ENCODE results near the gene KLC3.

KLC3 gene

DNA sequence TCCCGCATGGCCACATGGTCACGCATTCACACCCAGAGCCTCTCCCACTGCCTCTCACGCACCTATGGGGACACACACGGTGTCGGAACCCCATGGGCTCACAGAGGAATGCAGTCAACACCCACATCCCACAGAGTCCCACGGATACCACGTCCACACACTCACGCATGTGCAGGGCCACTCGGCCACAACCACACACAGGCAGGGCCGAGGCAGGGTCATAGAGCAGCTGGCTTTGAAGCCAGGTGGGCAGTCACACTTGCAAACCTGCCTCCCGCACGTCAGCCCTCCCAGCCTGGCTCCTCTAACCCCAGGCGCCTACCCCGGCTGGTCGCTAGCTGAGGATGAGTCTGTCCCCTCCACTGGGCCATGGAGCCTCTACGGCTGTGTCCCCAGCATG is 21.7 kb downstream of the KLC3 start:
- no peaks in the 10 kb centered on the region for H4K20me1 ChIP-seq (ENCODE audit: control insufficient read depth, insufficient read depth, low read depth, low read length)
- no peak overlapping the region for H3K27ac ChIP-seq (ENCODE audit: low read depth, low read length)
- no peaks in the 10 kb centered on the region for H3K27me3 ChIP-seq (ENCODE audit: control insufficient read depth, low read length)
- no peaks in the 10 kb centered on the region for H3F3A ChIP-seq (ENCODE audit: control insufficient read depth, insufficient read depth)
- H3K4me1 ChIP-seq (ENCODE audit: control insufficient read depth, low read length) = no peaks in the 10 kb centered on the region
- TF ChIP-seq EZH2phosphoT487 (IDR thresholded peaks at IDR 0.05; ENCODE audit: borderline replicate concordance, low read length) = no peak
- TF ChIP-seq, protein P1, sequence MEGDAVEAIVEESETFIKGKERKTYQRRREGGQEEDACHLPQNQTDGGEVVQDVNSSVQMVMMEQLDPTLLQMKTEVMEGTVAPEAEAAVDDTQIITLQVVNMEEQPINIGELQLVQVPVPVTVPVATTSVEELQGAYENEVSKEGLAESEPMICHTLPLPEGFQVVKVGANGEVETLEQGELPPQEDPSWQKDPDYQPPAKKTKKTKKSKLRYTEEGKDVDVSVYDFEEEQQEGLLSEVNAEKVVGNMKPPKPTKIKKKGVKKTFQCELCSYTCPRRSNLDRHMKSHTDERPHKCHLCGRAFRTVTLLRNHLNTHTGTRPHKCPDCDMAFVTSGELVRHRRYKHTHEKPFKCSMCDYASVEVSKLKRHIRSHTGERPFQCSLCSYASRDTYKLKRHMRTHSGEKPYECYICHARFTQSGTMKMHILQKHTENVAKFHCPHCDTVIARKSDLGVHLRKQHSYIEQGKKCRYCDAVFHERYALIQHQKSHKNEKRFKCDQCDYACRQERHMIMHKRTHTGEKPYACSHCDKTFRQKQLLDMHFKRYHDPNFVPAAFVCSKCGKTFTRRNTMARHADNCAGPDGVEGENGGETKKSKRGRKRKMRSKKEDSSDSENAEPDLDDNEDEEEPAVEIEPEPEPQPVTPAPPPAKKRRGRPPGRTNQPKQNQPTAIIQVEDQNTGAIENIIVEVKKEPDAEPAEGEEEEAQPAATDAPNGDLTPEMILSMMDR (IDR thresholded peaks at IDR 0.05; ENCODE audit: low read depth, low read length, poor library complexity, severe bottlenecking) = no peak
- H3K9me2 ChIP-seq (replicated peaks; ENCODE audit: control insufficient read depth, low read length) = no peaks in the 10 kb centered on the region
- no peaks in the 10 kb centered on the region for H3K9me3 ChIP-seq (ENCODE audit: control insufficient read depth, insufficient read depth, low read length)
- no peak overlapping the region for H3K4me3 ChIP-seq (ENCODE audit: low read length)
- peaks cover 7% of the 10 kb centered on the region for H3K36me3 ChIP-seq (ENCODE audit: control insufficient read depth, low read length)
- H3K79me2 ChIP-seq (ENCODE audit: control insufficient read depth, low read length) = no peaks in the 10 kb centered on the region
- no peak overlapping the region for H3K4me2 ChIP-seq (ENCODE audit: low read length)

DNA sequence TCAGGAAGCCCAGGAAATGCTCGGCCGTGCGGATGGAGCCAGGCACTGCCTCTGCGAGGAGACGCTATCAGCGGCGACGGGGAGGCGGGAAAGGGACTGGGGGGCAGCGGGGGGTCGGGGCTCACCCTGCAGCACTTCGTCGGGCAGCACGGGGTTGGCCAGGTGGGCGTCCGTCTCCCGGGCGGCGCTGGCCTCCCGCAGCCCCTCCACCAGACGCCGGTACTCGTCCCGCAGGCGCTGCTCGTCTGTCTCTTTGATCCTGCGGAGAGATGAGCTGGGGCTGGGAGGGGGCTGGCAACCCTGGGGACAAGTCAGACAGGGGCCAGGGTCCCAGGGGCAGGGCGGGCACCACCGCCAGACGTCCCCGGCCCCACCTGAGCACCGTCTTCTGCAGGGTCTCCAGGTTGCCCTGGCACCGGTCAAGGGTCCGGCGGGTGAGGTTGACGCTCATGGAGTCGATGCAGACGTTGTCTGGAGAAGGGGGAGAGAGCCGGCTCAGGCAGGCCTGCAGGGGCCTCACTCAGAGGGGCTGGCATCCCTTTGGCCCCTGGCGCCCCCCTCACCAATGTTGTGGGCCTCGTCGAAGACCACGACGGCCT is 23.4 kb downstream of the KLC3 start:
- Histone ChIP-seq H3K9me2 (replicated peaks; ENCODE audit: control insufficient read depth, low read length) (no peaks in the 10 kb centered on the region), H3K4me2 (ENCODE audit: low read length) (no peak overlapping the region), H3K27me3 (ENCODE audit: control insufficient read depth, low read length) (no peaks in the 10 kb centered on the region), H3K79me2 (ENCODE audit: control insufficient read depth, low read length) (peaks cover 2% of the 10 kb centered on the region; the same call in 1 of the 2 replicates), H3K36me3 (ENCODE audit: control insufficient read depth, low read length) (peaks cover 15% of the 10 kb centered on the region), H3F3A (ENCODE audit: control insufficient read depth, insufficient read depth) (no peaks in the 10 kb centered on the region), H4K20me1 (ENCODE audit: control insufficient read depth, insufficient read depth, low read depth, low read length) (no peaks in the 10 kb centered on the region), H3K27ac (ENCODE audit: low read depth, low read length) (no peak overlapping the region), H3K9me3 (ENCODE audit: control insufficient read depth, insufficient read depth, low read length) (no peaks in the 10 kb centered on the region), H3K4me1 (ENCODE audit: control insufficient read depth, low read length) (0 out of 2 replicates have a peak, but pooled peaks cover under 1% of the 10 kb centered on the region), H3K4me3 (ENCODE audit: low read length) (no peak overlapping the region)
- TF ChIP-seq, protein P1 (IDR thresholded peaks at IDR 0.05; ENCODE audit: low read depth, low read length, poor library complexity, severe bottlenecking) = no peak
- no peak for TF ChIP-seq EZH2phosphoT487 (IDR thresholded peaks at IDR 0.05; ENCODE audit: borderline replicate concordance, low read length)

DNA sequence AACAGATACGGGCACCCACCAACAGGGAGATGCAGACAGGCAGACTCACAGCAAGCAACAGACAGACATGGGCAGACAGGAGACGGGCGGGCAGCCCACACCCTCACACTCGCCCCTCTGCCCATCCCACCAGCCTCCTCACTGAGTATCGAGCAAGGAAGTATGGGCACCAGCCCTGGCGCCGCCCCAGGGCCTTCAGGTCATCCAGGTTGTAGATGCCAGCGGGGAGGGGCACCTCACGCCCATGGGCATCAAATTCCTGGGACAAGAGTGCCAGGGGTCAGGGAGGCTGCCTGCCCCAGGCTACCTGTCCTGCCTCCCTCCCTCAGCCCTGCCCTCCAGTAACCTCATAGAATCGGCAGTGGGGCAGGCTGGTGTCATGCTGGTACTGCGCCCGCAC is 24.1 kb downstream of the KLC3 start:
- Histone ChIP-seq H3K79me2 (ENCODE audit: control insufficient read depth, low read length) (peaks cover 8% of the 10 kb centered on the region), H3K36me3 (ENCODE audit: control insufficient read depth, low read length) (peaks cover 15% of the 10 kb centered on the region), H3K9me3 (ENCODE audit: control insufficient read depth, insufficient read depth, low read length) (no peaks in the 10 kb centered on the region), H3K27ac (ENCODE audit: low read depth, low read length) (no peak overlapping the region), H3K9me2 (replicated peaks; ENCODE audit: control insufficient read depth, low read length) (no peaks in the 10 kb centered on the region), H3F3A (ENCODE audit: control insufficient read depth, insufficient read depth) (no peaks in the 10 kb centered on the region), H3K27me3 (ENCODE audit: control insufficient read depth, low read length) (no peaks in the 10 kb centered on the region), H3K4me3 (ENCODE audit: low read length) (no peak overlapping the region), H3K4me2 (ENCODE audit: low read length) (no peak overlapping the region), H3K4me1 (ENCODE audit: control insufficient read depth, low read length) (peaks cover 6% of the 10 kb centered on the region), H4K20me1 (ENCODE audit: control insufficient read depth, insufficient read depth, low read depth, low read length) (no peaks in the 10 kb centered on the region)
- TF ChIP-seq EZH2phosphoT487 (IDR thresholded peaks at IDR 0.05; ENCODE audit: borderline replicate concordance, low read length) = no peak
- TF ChIP-seq, protein P1 (IDR thresholded peaks at IDR 0.05; ENCODE audit: low read depth, low read length, poor library complexity, severe bottlenecking) = no peak
